HL-60 (cell line): Measurements from ENCODE around the gene PAPOLA.

Experiments used
- GABPA ChIP-seq: IDR thresholded peaks from 2 replicates; pipeline ENCODE4 v1.6.1; 2012; ENCODE audit warnings: low read depth
- POLR2AphosphoS5 ChIP-seq: IDR thresholded peaks from 2 replicates; pipeline ENCODE4 v1.6.1; 2012; ENCODE audit warnings: low read depth
- REST ChIP-seq: IDR thresholded peaks from 2 replicates; pipeline ENCODE4 v1.6.1; 2012; ENCODE audit warnings: low read depth; ENCODE audit not compliant: insufficient replicate concordance
- SPI1 ChIP-seq: IDR thresholded peaks from 2 replicates; pipeline ENCODE4 v1.6.1; 2012; ENCODE audit warnings: low read depth, mild to moderate bottlenecking, borderline replicate concordance
- TF ChIP-seq, protein P1 (sequence below): IDR thresholded peaks from one replicate; pipeline ENCODE4 v1.5.1; 2011; ENCODE audit warnings: low read length, control low read depth, inconsistent platforms; ENCODE audit not compliant: insufficient read depth

DNA sequence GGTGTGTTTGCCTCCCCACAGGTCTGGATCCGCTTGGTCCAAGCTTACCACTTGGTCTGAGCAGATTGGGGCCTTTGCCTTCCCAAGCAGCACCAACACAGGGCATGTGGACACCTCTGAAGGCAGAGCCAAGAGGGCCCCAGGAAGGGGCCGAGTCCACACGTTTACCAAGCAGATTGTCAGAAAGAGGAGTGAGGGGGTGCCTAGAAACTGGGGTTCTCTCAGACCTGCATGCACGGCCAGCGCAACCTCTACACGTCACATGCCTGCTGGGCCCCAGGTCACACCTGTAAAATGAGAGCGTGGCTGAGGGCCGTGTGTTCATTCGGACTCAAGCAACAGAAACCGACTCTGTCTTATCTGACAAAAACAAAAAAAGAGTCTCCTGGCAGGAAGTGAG, 96.9 kb downstream of the PAPOLA start:
- TF ChIP-seq, protein P1, sequence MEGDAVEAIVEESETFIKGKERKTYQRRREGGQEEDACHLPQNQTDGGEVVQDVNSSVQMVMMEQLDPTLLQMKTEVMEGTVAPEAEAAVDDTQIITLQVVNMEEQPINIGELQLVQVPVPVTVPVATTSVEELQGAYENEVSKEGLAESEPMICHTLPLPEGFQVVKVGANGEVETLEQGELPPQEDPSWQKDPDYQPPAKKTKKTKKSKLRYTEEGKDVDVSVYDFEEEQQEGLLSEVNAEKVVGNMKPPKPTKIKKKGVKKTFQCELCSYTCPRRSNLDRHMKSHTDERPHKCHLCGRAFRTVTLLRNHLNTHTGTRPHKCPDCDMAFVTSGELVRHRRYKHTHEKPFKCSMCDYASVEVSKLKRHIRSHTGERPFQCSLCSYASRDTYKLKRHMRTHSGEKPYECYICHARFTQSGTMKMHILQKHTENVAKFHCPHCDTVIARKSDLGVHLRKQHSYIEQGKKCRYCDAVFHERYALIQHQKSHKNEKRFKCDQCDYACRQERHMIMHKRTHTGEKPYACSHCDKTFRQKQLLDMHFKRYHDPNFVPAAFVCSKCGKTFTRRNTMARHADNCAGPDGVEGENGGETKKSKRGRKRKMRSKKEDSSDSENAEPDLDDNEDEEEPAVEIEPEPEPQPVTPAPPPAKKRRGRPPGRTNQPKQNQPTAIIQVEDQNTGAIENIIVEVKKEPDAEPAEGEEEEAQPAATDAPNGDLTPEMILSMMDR = no peak
- TF ChIP-seq REST = no peak
- TF ChIP-seq POLR2AphosphoS5 = no peak
- no peak for TF ChIP-seq GABPA
- no peak for TF ChIP-seq SPI1
